Uterus (tissue), 4 donors: ENCODE measurements around the gene PCDHB6. TPM values are rescaled to one million over a fixed set of nuclear protein-coding genes. Genes with fewer than 3 reads are reported as not detected.
"Not testable (repeated sequence)": the region's sequence is repeated elsewhere in the genome, so short reads cannot be mapped to it uniquely, and the experiment has no call there.

Experiments
- DNase-seq, 2 donors: peaks; one replicate each; pipeline ENCODE4 v3.0.0-alpha.2; 2019 to 2020
- H3K27ac ChIP-seq, 2 donors: fragments of 200-600 bp; sonication (generic); 1 replicate in 1 of 2; 2 replicates in 1 of 2; pipeline ENCODE4 v1.5.1; 2016 to 2018
- H3K27me3 ChIP-seq, 2 donors: fragments of 200-600 bp; sonication (generic); one replicate each; pipeline ENCODE4 v1.5.1; 2018 to 2019; ENCODE audit warnings: control low read depth in 1 of 2
- H3K36me3 ChIP-seq, 2 donors: fragments of 200-600 bp; sonication (generic); one replicate each; pipeline ENCODE4 v1.5.1; 2019; ENCODE audit warnings: control low read depth in 1 of 2
- H3K4me1 ChIP-seq, 2 donors: fragments of 200-600 bp; sonication (generic); one replicate each; pipeline ENCODE4 v1.5.1; 2018 to 2019; ENCODE audit warnings: control low read depth in 1 of 2
- H3K4me3 ChIP-seq, 2 donors: fragments of 200-600 bp; sonication (generic); 1 replicate in 1 of 2; 2 replicates in 1 of 2; pipeline ENCODE4 v1.5.1; 2018 to 2019; ENCODE audit warnings: mild to moderate bottlenecking in 1 of 2
- H3K9me3 ChIP-seq, 2 donors: fragments of 200-600 bp; sonication (generic); one replicate each; pipeline ENCODE4 v1.5.1; 2019; ENCODE audit warnings: control low read depth in 1 of 2
- CTCF ChIP-seq, 4 experiments: fragments of 200-600 bp in 2 of 4; fragments of 450-650 bp in 2 of 4; sonication (generic) in 2 of 4; IDR thresholded peaks; one replicate each; pipeline ENCODE4 v1.5.1; 2016 to 2019; ENCODE audit warnings: antibody characterized with exemption in 4 of 4, mild to moderate bottlenecking in 2 of 4, moderate library complexity in 1 of 4
- POLR2A ChIP-seq, 2 donors: fragments of 450-650 bp; IDR thresholded peaks; one replicate each; pipeline ENCODE4 v1.6.1; 2016; ENCODE audit warnings: antibody characterized with exemption in 2 of 2, mild to moderate bottlenecking in 1 of 2, moderate library complexity in 1 of 2
- intact Hi-C: fragments of 100-400 bp; cut with DNase I; formaldehyde crosslinking; loops from one replicate; pipeline ENCODE4 v1.15.1; 2023; ENCODE audit warnings: low total_unique reads
- total RNA-seq, 4 donors: library from RNA; depleted of rRNA in 3 of 4; stranded (reverse); fragments of >200 nt in 3 of 4; gene quantifications; one replicate each; pipeline versions ENCODE4 v1.1.0 to v1.2.4, GENCODE V29; 2014 to 2023
- donor health status: DM: yes; HTN: yes; CAD: no.

The PCDHB6 gene
- total RNA-seq, 4 donors from 2014 or later, result 0.51 to 4.2 (median 1.7) TPM

GRCh38 chr5:141119250-141119649, 30.6 kb upstream of the PCDHB6 start:
- DNase-seq, result no peak
- H3K4me1 ChIP-seq, result no peaks in the 10 kb centered on the region
- no peak overlapping the region for H3K4me3 ChIP-seq
- H3K27ac ChIP-seq, result no peak overlapping the region
- H3K36me3 ChIP-seq, result no peaks in the 10 kb centered on the region
- intact Hi-C loops, result no loop called here
- no peaks in the 10 kb centered on the region for H3K27me3 ChIP-seq
- TF ChIP-seq CTCF (IDR thresholded peaks at IDR 0.05), result no peak
- TF ChIP-seq POLR2A (IDR thresholded peaks at IDR 0.05), result no peak
- H3K9me3 ChIP-seq, result peaks cover 0 to 41% of the 10 kb centered on the region in 2 donors

DNA sequence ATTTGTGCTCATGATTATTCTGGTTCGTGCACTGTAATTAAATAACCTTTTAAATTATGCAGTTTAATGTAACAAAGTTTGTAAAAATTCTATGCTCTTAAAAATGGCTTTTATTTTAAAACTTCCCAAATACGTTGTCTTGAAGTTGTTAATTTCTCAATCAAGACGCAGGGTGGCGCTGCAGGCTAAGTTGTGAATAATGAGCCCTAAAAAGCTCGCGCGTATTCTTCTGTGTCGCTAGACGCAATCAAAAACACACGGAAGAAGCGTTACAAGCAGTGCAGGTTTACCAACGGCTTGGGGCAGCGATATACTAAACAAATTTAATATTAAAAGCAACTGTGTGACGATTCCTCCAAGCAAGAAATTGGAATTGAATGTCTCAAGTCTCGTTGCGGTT, 28.3 kb upstream of the PCDHB6 start, which contains the start of gene PCDHB4:
Gene PCDHB4, plus strand, starts transcription at position 256 of the 400 bp plus-strand sequence. CDS start 181 bp downstream, outside the sequence.
- Histone ChIP-seq H3K9me3 (peaks cover 0 to 32% of the 10 kb centered on the region in 2 donors), H3K4me1 (no peaks in the 10 kb centered on the region), H3K27me3 (no peaks in the 10 kb centered on the region), H3K27ac (peak within 1 kb of the TSS in 1 of 2 donors; percentile 26), H3K36me3 (peaks cover 0 to 1% of the 10 kb centered on the region in 2 donors), H3K4me3 (peak within 1 kb of the TSS; percentile 12 to 31)
- DNase-seq, result peak; percentile 38 to 45
- intact Hi-C loops, result no loop called here
- TF ChIP-seq CTCF (IDR thresholded peaks at IDR 0.05) (peak in 3 of 4 experiments; percentile 13 to 50 (median 23)), POLR2A (IDR thresholded peaks at IDR 0.05) (no peak)

DNA sequence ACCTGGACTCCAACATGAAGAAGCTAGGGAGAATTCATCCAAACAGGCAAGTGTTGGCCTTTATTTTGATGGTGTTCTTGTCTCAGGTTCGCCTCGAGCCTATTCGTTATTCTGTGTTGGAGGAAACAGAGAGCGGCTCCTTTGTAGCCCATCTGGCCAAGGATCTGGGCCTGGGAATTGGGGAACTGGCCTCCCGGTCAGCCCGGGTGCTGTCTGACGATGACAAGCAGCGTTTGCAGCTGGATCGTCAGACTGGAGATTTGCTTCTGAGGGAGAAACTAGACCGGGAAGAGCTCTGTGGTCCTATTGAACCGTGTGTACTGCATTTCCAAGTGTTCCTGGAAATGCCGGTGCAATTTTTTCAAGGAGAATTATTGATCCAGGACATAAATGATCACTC, 27.9 kb upstream of the PCDHB6 start:
- Histone ChIP-seq H3K27me3 (no peaks in the 10 kb centered on the region), H3K4me3 (peak overlapping the region; percentile 12 to 31), H3K36me3 (peaks cover 0 to 1% of the 10 kb centered on the region in 2 donors), H3K9me3 (peaks cover 0 to 27% of the 10 kb centered on the region in 2 donors), H3K4me1 (no peaks in the 10 kb centered on the region), H3K27ac (peak overlapping the region in 1 of 2 donors; percentile 26)
- DNase-seq, result no peak
- no peak for TF ChIP-seq POLR2A (IDR thresholded peaks at IDR 0.05)
- no peak for TF ChIP-seq CTCF (IDR thresholded peaks at IDR 0.05)
- intact Hi-C loops, result no loop called here

DNA sequence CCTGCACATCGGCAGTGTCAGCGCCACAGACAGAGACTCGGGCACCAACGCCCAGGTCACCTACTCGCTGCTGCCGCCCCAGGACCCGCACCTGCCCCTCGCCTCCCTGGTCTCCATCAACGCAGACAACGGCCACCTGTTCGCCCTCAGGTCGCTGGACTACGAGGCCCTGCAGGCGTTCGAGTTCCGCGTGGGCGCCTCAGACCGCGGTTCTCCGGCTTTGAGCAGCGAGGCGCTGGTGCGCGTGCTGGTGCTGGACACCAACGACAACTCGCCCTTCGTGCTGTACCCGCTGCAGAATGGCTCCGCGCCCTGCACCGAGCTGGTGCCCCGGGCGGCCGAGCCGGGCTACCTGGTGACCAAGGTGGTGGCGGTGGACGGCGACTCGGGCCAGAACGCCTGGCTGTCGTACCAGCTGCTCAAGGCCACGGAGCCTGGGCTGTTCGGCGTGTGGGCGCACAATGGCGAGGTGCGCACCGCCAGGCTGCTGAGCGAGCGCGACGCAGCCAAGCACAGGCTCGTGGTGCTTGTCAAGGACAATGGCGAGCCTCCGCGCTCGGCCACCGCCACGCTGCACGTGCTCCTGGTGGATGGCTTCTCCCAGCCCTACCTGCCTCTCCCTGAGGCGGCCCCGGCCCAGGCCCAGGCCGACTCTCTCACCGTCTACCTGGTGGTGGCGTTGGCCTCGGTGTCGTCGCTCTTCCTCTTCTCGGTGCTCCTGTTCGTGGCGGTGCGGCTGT, 26.3 kb upstream of the PCDHB6 start:
- H3K27ac ChIP-seq, H3K36me3 ChIP-seq, H3K4me1 ChIP-seq, H3K27me3 ChIP-seq, H3K4me3 ChIP-seq, DNase-seq, intact Hi-C loops: not testable (repeated sequence)
- peaks cover 0 to 26% of the 10 kb centered on the region in 2 donors for H3K9me3 ChIP-seq

- TF ChIP-seq POLR2A (IDR thresholded peaks at IDR 0.05) (no peak), CTCF (IDR thresholded peaks at IDR 0.05) (no peak)
- peaks cover 0 to 20% of the 10 kb centered on the region in 2 donors for H3K9me3 ChIP-seq
- no peaks in the 10 kb centered on the region for H3K4me1 ChIP-seq
- no peak overlapping the region for H3K27ac ChIP-seq
- H3K36me3 ChIP-seq, result peaks cover 0 to 1% of the 10 kb centered on the region in 2 donors
- no peak for DNase-seq
- no peaks in the 10 kb centered on the region for H3K27me3 ChIP-seq
- no peak overlapping the region for H3K4me3 ChIP-seq
- intact Hi-C loops, result no loop called here
These were observed 22.6 kb upstream of the PCDHB6 start for GRCh38 chr5:141127305-141127704.
